Measurements from ENCODE around the gene MADD.
A peak's percentile ranks its signal among the peaks of the same experiment; 100 is the strongest.

Gene MADD

DNA sequence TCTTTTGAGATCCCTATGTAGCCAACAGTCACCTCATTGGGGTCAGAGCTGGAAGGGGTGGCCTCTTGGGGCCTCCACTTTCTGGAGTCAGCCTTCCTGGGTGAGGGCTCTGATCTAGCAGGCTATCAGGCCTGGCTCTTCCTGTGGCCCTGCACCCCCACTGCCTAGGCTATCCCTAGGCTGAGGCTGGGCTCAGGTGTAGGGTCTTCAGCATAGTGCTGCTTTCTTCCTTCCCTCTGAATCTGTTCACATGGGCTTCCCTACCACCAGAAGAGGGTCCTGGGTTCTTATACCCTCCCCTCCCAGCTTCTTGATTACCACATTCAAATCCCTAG is 108.9 kb downstream of the MADD start:
- TF ChIP-seq CTCF (IDR thresholded peaks at IDR 0.05; ENCODE audit: insufficient read depth, low read depth, low read length, missing control alignments), result no peak
- H3K4me3 ChIP-seq (ENCODE audit: low read depth, low read length), result peak overlapping the region; percentile 91
- no peak for DNase-seq (ENCODE audit: low read depth)

DNA sequence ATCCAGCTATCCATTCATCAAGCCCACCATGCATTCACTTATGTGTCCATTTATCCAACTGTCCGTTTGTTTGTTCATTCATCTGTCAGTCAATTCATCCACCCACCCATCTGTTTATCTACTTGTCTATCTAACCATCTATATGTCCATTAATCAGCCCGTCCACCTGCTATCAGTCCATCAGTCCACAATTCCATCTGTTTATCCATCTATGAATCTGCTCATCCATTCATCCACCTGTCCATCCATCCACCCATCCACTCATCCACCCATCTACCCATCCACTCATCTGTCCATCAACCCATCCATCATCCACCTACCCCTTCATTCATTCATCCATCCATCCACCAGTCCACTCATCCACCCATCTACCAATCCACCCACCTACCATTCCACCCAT is 109.4 kb downstream of the MADD start:
- DNase-seq (ENCODE audit: low read depth), result no peak
- no peak for TF ChIP-seq CTCF (IDR thresholded peaks at IDR 0.05; ENCODE audit: insufficient read depth, low read depth, low read length, missing control alignments)
- no peak overlapping the region for H3K4me3 ChIP-seq (ENCODE audit: low read depth, low read length)
